Esophagus squamous epithelium (tissue), 4 donors: ENCODE results near the gene NPY5R.

Source experiments
- POLR2A ChIP-seq, 4 donors: fragments of 450-650 bp; IDR thresholded peaks; one replicate each; pipeline ENCODE4 v1.6.1; 2017; ENCODE audit warnings: antibody characterized with exemption in 4 of 4, mild to moderate bottlenecking in 4 of 4, moderate library complexity in 3 of 4
- TF ChIP-seq, protein P1 (sequence below), 6 experiments: fragments of 450-650 bp in 4 of 6; fragments of 200-600 bp in 2 of 6; sonication (generic) in 2 of 6; IDR thresholded peaks; one replicate each; pipeline ENCODE4 v1.5.1; 2016 to 2019; ENCODE audit warnings: antibody characterized with exemption in 6 of 6, mild to moderate bottlenecking in 4 of 6, moderate library complexity in 4 of 6

DNA sequence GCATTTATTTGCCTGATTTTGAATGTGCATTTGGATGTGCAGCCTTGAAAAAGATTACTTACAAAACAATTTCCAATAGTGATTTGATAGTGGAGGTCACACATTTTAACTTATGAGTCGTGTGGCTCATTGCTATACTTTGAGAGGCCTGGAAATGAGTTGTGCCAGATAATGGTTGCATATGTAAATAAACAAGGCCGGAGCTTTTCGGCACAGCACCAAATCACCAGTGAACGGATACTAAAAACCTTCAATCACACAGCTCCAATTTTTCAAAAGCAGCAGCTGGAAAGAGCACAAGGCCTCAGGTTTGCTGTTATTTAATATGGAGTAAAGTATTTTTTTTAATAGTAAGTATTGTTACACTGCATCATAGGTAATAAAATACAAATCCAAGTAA is 57.2 kb downstream of the NPY5R start:
- TF ChIP-seq, protein P1, sequence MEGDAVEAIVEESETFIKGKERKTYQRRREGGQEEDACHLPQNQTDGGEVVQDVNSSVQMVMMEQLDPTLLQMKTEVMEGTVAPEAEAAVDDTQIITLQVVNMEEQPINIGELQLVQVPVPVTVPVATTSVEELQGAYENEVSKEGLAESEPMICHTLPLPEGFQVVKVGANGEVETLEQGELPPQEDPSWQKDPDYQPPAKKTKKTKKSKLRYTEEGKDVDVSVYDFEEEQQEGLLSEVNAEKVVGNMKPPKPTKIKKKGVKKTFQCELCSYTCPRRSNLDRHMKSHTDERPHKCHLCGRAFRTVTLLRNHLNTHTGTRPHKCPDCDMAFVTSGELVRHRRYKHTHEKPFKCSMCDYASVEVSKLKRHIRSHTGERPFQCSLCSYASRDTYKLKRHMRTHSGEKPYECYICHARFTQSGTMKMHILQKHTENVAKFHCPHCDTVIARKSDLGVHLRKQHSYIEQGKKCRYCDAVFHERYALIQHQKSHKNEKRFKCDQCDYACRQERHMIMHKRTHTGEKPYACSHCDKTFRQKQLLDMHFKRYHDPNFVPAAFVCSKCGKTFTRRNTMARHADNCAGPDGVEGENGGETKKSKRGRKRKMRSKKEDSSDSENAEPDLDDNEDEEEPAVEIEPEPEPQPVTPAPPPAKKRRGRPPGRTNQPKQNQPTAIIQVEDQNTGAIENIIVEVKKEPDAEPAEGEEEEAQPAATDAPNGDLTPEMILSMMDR (IDR thresholded peaks at IDR 0.05) = no peak
- no peak for TF ChIP-seq POLR2A (IDR thresholded peaks at IDR 0.05)
